ENCODE results near the gene FOXN1.

FOXN1 gene

DNA sequence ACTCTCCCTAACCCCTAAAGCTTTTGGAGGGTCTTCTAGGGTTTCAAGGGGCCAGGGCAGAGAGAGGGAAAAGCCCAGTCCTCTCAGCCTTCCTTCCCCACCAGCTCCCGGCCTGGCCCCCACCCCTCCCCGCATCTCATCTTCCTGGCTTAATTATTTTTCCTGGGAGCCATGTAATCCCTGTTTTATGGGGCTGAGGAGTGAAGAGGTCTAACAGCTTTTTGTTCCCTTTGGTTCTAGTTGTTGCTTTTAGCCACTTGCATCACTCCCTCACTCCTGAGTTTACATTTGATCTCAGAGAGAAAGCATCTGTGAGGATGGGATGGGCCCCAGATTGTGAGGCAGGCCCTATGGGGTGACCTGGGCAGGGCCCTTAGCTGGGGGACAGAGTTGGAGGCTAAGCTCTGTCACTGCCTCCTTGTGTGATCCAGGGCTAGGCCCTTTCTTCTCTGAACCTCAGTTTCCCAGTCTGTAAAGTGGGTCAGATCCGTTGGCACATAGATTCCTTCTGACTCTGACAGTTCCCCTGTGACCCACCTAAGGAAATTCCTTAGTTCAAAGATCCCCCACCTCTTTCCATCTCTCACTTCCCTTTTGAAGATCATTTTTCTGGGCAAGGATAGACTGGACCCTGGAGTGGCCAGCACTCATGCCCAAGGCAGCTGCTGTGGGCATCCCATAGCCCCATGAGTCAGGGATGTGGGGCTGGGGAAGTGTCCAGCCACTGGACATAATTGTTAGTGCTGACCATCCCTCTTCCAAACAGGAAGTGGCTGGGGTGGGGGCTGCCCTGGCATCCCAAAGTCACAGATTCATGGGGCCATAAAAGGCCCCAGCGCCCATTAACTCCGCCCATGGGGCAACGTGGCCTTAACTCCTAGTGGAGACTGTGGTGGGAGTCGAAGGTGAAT, 26.2 kb downstream of the FOXN1 start:
- TF ChIP-seq, protein P1, sequence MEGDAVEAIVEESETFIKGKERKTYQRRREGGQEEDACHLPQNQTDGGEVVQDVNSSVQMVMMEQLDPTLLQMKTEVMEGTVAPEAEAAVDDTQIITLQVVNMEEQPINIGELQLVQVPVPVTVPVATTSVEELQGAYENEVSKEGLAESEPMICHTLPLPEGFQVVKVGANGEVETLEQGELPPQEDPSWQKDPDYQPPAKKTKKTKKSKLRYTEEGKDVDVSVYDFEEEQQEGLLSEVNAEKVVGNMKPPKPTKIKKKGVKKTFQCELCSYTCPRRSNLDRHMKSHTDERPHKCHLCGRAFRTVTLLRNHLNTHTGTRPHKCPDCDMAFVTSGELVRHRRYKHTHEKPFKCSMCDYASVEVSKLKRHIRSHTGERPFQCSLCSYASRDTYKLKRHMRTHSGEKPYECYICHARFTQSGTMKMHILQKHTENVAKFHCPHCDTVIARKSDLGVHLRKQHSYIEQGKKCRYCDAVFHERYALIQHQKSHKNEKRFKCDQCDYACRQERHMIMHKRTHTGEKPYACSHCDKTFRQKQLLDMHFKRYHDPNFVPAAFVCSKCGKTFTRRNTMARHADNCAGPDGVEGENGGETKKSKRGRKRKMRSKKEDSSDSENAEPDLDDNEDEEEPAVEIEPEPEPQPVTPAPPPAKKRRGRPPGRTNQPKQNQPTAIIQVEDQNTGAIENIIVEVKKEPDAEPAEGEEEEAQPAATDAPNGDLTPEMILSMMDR (IDR thresholded peaks at IDR 0.05; ENCODE audit: low read depth, low read length, missing control alignments): no peak
- no peak for DNase-seq (ENCODE audit: extremely low read depth, low read depth)
- H3K4me3 ChIP-seq (replicated peaks; ENCODE audit: low read depth, low read length): no peak overlapping the region

DNA sequence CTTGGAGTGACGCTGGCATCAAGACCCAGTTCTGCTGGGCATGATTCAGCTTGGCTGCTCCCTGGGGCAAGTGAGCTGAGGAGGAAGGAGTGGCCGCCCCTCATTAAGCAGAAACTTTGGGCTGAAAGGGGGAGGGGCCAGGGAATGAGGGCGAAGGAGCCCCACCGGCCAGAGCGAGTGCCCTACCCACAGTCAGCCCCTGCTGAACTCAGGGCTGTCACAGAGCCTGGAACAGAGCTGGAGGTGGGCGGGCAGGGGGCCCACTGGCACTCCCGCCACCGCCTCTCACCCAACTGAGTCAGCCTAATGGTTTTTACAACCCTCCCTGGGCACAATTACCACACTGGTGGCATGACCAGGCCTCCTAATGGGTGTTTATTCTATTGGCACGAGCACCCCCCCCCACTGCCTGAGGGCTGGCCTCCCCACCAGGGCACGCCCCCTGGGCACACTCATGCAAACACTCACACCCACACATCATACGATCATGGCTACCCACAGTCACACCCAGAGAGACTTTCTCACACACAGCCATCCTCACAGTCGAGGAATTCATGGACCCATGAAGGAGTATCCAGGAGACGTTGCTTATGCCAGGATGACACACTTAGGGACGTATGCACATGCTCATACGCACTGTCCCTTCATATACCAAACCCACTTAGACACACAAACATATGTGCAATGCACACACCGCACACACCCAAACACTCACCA, 27.1 kb downstream of the FOXN1 start:
- no peak overlapping the region for H3K4me3 ChIP-seq (replicated peaks; ENCODE audit: low read depth, low read length)
- TF ChIP-seq, protein P1 (IDR thresholded peaks at IDR 0.05; ENCODE audit: low read depth, low read length, missing control alignments): no peak
- DNase-seq (ENCODE audit: extremely low read depth, low read depth): no peak

GRCh38 chr17:28534740-28535375, 28.7 kb downstream of the FOXN1 start:
- H3K4me3 ChIP-seq (replicated peaks; ENCODE audit: low read depth, low read length): no peak overlapping the region
- TF ChIP-seq, protein P1 (IDR thresholded peaks at IDR 0.05; ENCODE audit: low read depth, low read length, missing control alignments): no peak
- no peak for DNase-seq (ENCODE audit: extremely low read depth, low read depth)

DNA sequence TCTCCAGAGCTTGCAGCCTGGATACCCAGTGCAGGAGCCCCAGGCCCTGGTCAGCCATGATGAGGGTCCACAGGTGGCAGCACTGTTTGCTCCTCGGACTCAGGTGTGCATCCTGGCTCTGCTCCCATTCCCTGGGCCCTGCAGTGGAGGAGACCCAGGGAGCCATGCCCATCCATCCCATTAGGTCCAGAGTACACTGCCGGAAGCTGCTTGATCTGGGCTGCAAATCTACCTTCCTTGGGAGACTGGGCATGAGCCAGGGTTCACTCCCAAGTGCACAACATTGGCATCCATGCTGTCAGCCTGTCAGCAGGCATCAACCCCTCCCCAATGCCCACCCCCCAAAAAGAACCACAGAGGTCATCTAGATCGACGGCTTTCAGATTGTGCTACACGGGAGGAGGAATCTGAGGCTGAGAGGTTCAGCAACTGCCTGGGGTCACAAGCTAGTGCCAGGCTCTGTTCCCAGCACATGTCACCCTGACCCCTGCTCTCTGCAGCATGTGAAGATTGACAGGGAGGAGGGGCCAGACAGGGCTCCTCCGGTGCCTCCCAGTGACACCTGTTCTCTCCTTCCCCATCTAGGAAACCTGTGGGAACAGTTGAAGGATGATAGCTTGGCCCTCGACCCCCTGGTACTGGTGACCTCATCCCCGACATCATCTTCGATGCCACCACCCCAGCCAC, 30.5 kb downstream of the FOXN1 start:
- DNase-seq (ENCODE audit: extremely low read depth, low read depth): no peak
- TF ChIP-seq, protein P1 (IDR thresholded peaks at IDR 0.05; ENCODE audit: low read depth, low read length, missing control alignments): no peak
- no peak overlapping the region for H3K4me3 ChIP-seq (replicated peaks; ENCODE audit: low read depth, low read length)

DNA sequence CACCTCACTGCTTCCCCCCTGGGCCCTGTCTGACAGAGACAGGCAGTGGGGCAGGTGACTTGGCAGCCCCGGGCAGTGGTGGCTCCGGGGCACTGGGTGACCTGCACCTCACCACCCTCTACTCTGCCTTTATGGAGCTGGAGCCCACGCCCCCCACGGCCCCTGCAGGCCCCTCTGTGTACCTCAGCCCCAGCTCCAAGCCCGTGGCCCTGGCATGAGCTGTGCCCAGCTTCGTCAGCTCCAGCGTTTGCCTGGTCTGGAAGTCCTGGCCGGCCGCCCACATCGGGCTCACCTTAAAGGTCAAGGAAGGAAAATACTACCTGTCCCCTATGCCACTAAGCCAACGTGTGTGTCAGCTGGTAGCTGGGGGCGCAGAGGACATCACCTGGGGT, 31.1 kb downstream of the FOXN1 start:
- no peak overlapping the region for H3K4me3 ChIP-seq (replicated peaks; ENCODE audit: low read depth, low read length)
- DNase-seq (ENCODE audit: extremely low read depth, low read depth): no peak
- TF ChIP-seq, protein P1 (IDR thresholded peaks at IDR 0.05; ENCODE audit: low read depth, low read length, missing control alignments): no peak

DNA sequence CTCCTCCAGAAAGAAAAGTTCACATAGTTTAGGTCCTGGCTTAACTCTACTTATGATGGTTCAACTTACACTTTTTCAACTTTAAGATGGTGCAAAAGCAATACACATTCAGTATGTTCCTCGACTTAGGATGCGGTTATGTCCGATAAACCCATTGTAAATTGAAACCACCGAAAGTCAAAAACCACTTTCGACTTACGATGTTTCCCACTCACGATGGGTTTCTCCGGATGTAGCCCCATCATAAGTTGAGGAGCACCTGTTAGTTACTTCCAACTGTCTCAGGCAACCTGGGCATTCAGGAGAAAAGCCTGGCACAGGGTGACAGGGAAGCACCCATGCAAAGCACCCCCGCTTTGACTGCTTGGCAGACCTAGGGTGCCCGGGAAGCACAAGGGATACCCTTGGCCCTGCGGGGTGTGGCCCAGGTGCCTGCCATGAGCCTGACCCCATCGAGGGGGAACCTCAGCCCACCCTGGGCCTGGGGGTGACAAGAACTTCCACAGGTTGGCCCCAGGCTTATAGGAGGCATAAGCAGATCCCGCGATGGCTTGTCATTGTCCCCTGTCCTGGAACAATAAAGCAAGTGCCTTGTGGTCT, 32.2 kb downstream of the FOXN1 start:
- DNase-seq (ENCODE audit: extremely low read depth, low read depth): no peak
- TF ChIP-seq, protein P1 (IDR thresholded peaks at IDR 0.05; ENCODE audit: low read depth, low read length, missing control alignments): no peak
- no peak overlapping the region for H3K4me3 ChIP-seq (replicated peaks; ENCODE audit: low read depth, low read length)
